BJ (cell line): ENCODE measurements around the gene CTBP1. TPM values are rescaled to one million over a fixed set of nuclear protein-coding genes. Genes with fewer than 3 reads are reported as not detected.

ENCODE experiments used
- CTCF ChIA-PET: fragments of 350-600 bp; formaldehyde crosslinking; extraction: SDS; loops from one replicate; lab custom pipeline; 2021; ENCODE audit warnings: antibody characterized with exemption, inconsistent platforms; lab: Yijun Ruan, JAX
- POLR2A ChIA-PET: fragments of 300-600 bp; sonication (Branson Sonifier 250); formaldehyde crosslinking; extraction: SDS; loops from one replicate; lab custom pipeline; 2021; ENCODE audit warnings: antibody characterized with exemption; lab: Charles Lee
- DNase-seq: peaks from one replicate; pipeline ENCODE4 v3.0.0-alpha.2; 2011; ENCODE audit warnings: low read depth
- H3K27me3 ChIP-seq: 2 replicates; pipeline ENCODE4 v1.6.0; 2011; ENCODE audit warnings: low read length; ENCODE audit not compliant: control insufficient read depth, insufficient read depth
- H3K36me3 ChIP-seq: 2 replicates; pipeline ENCODE4 v1.5.1; 2011; ENCODE audit warnings: low read length; ENCODE audit not compliant: control insufficient read depth, insufficient read depth
- H3K4me3 ChIP-seq: 2 replicates; pipeline ENCODE4 v1.5.1; 2011; ENCODE audit warnings: low read depth, mild to moderate bottlenecking, control low read depth, low read length
- CTCF ChIP-seq: IDR thresholded peaks from 2 replicates; pipeline ENCODE4 v1.5.1; 2011; ENCODE audit warnings: low read depth, mild to moderate bottlenecking, control low read depth, inconsistent platforms, low read length, moderate library complexity; ENCODE audit not compliant: insufficient read depth
- polyA plus RNA-seq: library from polyadenylated mRNA; depleted of rRNA; stranded (reverse); fragments of >200 nt; gene quantifications from 2 replicates; pipeline ENCODE4 v1.2.3, GENCODE V29; 2011

The CTBP1 gene
- polyA plus RNA-seq, 1 experiment: 106 TPM

GRCh38 chr4:1215141-1216075 is 33.5 kb downstream of the CTBP1 start:
- H3K27me3 ChIP-seq: no peaks in the 10 kb centered on the region
- ChIA-PET POLR2A (no interaction called here), CTCF (no interaction called here)
- no peak for TF ChIP-seq CTCF
- peaks cover 47% of the 10 kb centered on the region for H3K36me3 ChIP-seq
- no peak for DNase-seq
- no peak overlapping the region for H3K4me3 ChIP-seq

GRCh38 chr4:1214101-1215095 is 34.5 kb downstream of the CTBP1 start:
- Histone ChIP-seq H3K27me3 (no peaks in the 10 kb centered on the region), H3K36me3 (peaks cover 46% of the 10 kb centered on the region), H3K4me3 (no peak overlapping the region)
- ChIA-PET CTCF (no interaction called here), POLR2A (no interaction called here)
- no peak for TF ChIP-seq CTCF
- DNase-seq: no peak

GRCh38 chr4:1213336-1213995 is 35.5 kb downstream of the CTBP1 start:
- DNase-seq: no peak
- no peaks in the 10 kb centered on the region for H3K27me3 ChIP-seq
- TF ChIP-seq CTCF: no peak
- ChIA-PET CTCF (no interaction called here), POLR2A (no interaction called here)
- peaks cover 46% of the 10 kb centered on the region for H3K36me3 ChIP-seq
- no peak overlapping the region for H3K4me3 ChIP-seq

- no peak for DNase-seq
- ChIA-PET POLR2A (no interaction called here), CTCF (no interaction called here)
- Histone ChIP-seq H3K4me3 (no peak overlapping the region), H3K27me3 (no peaks in the 10 kb centered on the region), H3K36me3 (peaks cover 46% of the 10 kb centered on the region)
- no peak for TF ChIP-seq CTCF
Observed at GRCh38 chr4:1212546-1213335, 36.2 kb downstream of the CTBP1 start.
